HG02763 (cell line): ENCODE measurements around the gene PF4V1.

Experiments used
- ATAC-seq: cut with Tn5 transposase; IDR thresholded peaks from one replicate; pipeline ENCODE4 v1.9.1; 2021; ENCODE audit warnings: mild to moderate bottlenecking, moderate library complexity; ENCODE audit not compliant: unreplicated experiment

PF4V1 gene

GRCh38 chr4:73844806-73845205 is 8.3 kb upstream of the PF4V1 start:
- ATAC-seq = no peak

GRCh38 chr4:73847526-73848182 is 5.4 kb upstream of the PF4V1 start:
- no peak for ATAC-seq

- ATAC-seq = no peak
Observed at GRCh38 chr4:73848183-73848777, 4.8 kb upstream of the PF4V1 start.

- no peak for ATAC-seq
Observed at GRCh38 chr4:73850261-73850970, 2.7 kb upstream of the PF4V1 start.

- no peak for ATAC-seq
Observed at GRCh38 chr4:73851293-73851692, 1.8 kb upstream of the PF4V1 start.

- no peak for ATAC-seq
Observed at GRCh38 chr4:73852771-73853170, 325 bp upstream of the PF4V1 start.

- no peak for ATAC-seq
Observed at GRCh38 chr4:73853718-73854473, 800 bp downstream of the PF4V1 start.

- ATAC-seq = no peak
Observed at GRCh38 chr4:73855406-73855805, 2.3 kb downstream of the PF4V1 start.

GRCh38 chr4:73856518-73856917 is 3.4 kb downstream of the PF4V1 start:
- no peak for ATAC-seq

GRCh38 chr4:73859614-73860088 is 6.6 kb downstream of the PF4V1 start:
- no peak for ATAC-seq

- no peak for ATAC-seq
Observed at GRCh38 chr4:73860181-73860580, 7.1 kb downstream of the PF4V1 start.

- no peak for ATAC-seq
Observed at GRCh38 chr4:73860917-73861316, 7.8 kb downstream of the PF4V1 start.

- ATAC-seq = no peak
Observed at GRCh38 chr4:73862322-73862721, 9.2 kb downstream of the PF4V1 start.

GRCh38 chr4:73864365-73864764 is 11.3 kb downstream of the PF4V1 start:
- ATAC-seq = no peak

- ATAC-seq = no peak
Observed at GRCh38 chr4:73864961-73865360, 11.9 kb downstream of the PF4V1 start.

- ATAC-seq = no peak
Observed at GRCh38 chr4:73865431-73866096, 12.5 kb downstream of the PF4V1 start.

- ATAC-seq = no peak
Observed at GRCh38 chr4:73866246-73866645, 13.2 kb downstream of the PF4V1 start.

GRCh38 chr4:73867783-73868182 is 14.7 kb downstream of the PF4V1 start:
- no peak for ATAC-seq

- no peak for ATAC-seq
Observed at GRCh38 chr4:73868206-73869129, 15.4 kb downstream of the PF4V1 start.
